Fibroblast of mammary gland (primary cell): Measurements from ENCODE around the gene P2RY14.

Source experiments
- DNase-seq: peaks from one replicate; pipeline ENCODE4 v3.0.0-alpha.2; 2010; ENCODE audit warnings: low read depth
- H3K4me3 ChIP-seq: 2 replicates; pipeline ENCODE4 v1.5.1; 2011; ENCODE audit warnings: low read depth, mild to moderate bottlenecking, low read length, moderate library complexity; ENCODE audit not compliant: control insufficient read depth
- CTCF ChIP-seq: conservative IDR thresholded peaks from 2 replicates; pipeline ENCODE4 v1.5.1; 2011; ENCODE audit warnings: low read depth, low read length, inconsistent platforms; ENCODE audit not compliant: control insufficient read depth, insufficient read depth

The P2RY14 gene

GRCh38 chr3:151278230-151278629 lies at the start of gene P2RY14:
Gene P2RY14, minus strand, starts transcription at chr3:151278542. Its CDS starts 64,226 bp downstream, at chr3:151214316.
- DNase-seq = no peak
- no peak within 1 kb of the TSS for H3K4me3 ChIP-seq
- no peak for TF ChIP-seq CTCF

GRCh38 chr3:151327571-151328198 lies 49.3 kb upstream of the P2RY14 start:
- DNase-seq = peak; percentile 48
- peak; percentile 61 for TF ChIP-seq CTCF
- H3K4me3 ChIP-seq = no peak overlapping the region

GRCh38 chr3:151322511-151322910 lies 44.2 kb upstream of the P2RY14 start:
- DNase-seq = no peak
- H3K4me3 ChIP-seq = no peak overlapping the region
- TF ChIP-seq CTCF = no peak

- no peak for TF ChIP-seq CTCF
- DNase-seq = no peak
- H3K4me3 ChIP-seq = no peak overlapping the region
Observed at GRCh38 chr3:151321526-151321925, 43.2 kb upstream of the P2RY14 start.

GRCh38 chr3:151320131-151320530 lies 41.8 kb upstream of the P2RY14 start:
- TF ChIP-seq CTCF = no peak
- no peak for DNase-seq
- H3K4me3 ChIP-seq = no peak overlapping the region

- H3K4me3 ChIP-seq = no peak overlapping the region
- DNase-seq = peak; percentile 61
- no peak for TF ChIP-seq CTCF
Observed at GRCh38 chr3:151319628-151320027, 41.3 kb upstream of the P2RY14 start.

- no peak overlapping the region for H3K4me3 ChIP-seq
Observed at GRCh38 chr3:151318991-151319390, 40.6 kb upstream of the P2RY14 start.

More at GRCh38 chr3:151318991-151319390, 40.6 kb upstream of the P2RY14 start:
- peak; percentile 10 for DNase-seq
- TF ChIP-seq CTCF = no peak
